Measurements from ENCODE around the gene PDYN. TPM values are rescaled to one million over a fixed set of nuclear protein-coding genes. Genes with fewer than 3 reads are reported as not detected.

PDYN gene
- total and polyA plus RNA-seq, 8 donors = not detected

- Histone ChIP-seq H3K9me3 (no peaks in the 10 kb centered on the region), H3K4me3 (no peak overlapping the region), H3K36me3 (no peaks in the 10 kb centered on the region), H3K27ac (no peak overlapping the region), H3K4me1 (no peaks in the 10 kb centered on the region), H3K27me3 (no peaks in the 10 kb centered on the region)
- ATAC-seq = no peak
- 51 to 75% methylated on average over 2 of the region's 2 CpGs for WGBS, 2 donors
- TF ChIP-seq, protein P1, sequence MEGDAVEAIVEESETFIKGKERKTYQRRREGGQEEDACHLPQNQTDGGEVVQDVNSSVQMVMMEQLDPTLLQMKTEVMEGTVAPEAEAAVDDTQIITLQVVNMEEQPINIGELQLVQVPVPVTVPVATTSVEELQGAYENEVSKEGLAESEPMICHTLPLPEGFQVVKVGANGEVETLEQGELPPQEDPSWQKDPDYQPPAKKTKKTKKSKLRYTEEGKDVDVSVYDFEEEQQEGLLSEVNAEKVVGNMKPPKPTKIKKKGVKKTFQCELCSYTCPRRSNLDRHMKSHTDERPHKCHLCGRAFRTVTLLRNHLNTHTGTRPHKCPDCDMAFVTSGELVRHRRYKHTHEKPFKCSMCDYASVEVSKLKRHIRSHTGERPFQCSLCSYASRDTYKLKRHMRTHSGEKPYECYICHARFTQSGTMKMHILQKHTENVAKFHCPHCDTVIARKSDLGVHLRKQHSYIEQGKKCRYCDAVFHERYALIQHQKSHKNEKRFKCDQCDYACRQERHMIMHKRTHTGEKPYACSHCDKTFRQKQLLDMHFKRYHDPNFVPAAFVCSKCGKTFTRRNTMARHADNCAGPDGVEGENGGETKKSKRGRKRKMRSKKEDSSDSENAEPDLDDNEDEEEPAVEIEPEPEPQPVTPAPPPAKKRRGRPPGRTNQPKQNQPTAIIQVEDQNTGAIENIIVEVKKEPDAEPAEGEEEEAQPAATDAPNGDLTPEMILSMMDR (IDR thresholded peaks at IDR 0.05) = no peak
- no peak for FAIRE-seq
- intact Hi-C loops (cut with DNase I) = no loop called here
- DNase-seq = no peak
These were observed 34.7 kb downstream of the PDYN start for GRCh38 chr20:1959156-1959555.

GRCh38 chr20:1958426-1958825 lies 35.4 kb downstream of the PDYN start:
- no peaks in the 10 kb centered on the region for H3K4me1 ChIP-seq
- TF ChIP-seq, protein P1 (IDR thresholded peaks at IDR 0.05) = no peak
- no peak for FAIRE-seq
- no peak for ATAC-seq
- H3K9me3 ChIP-seq = no peaks in the 10 kb centered on the region
- H3K27ac ChIP-seq = no peak overlapping the region
- H3K36me3 ChIP-seq = no peaks in the 10 kb centered on the region
- H3K4me3 ChIP-seq = no peak overlapping the region
- WGBS, 2 donors = 71 to 85% methylated on average over 2 of the region's 2 CpGs
- DNase-seq = no peak
- H3K27me3 ChIP-seq = no peaks in the 10 kb centered on the region
- intact Hi-C loops (cut with DNase I) = no loop called here

DNA sequence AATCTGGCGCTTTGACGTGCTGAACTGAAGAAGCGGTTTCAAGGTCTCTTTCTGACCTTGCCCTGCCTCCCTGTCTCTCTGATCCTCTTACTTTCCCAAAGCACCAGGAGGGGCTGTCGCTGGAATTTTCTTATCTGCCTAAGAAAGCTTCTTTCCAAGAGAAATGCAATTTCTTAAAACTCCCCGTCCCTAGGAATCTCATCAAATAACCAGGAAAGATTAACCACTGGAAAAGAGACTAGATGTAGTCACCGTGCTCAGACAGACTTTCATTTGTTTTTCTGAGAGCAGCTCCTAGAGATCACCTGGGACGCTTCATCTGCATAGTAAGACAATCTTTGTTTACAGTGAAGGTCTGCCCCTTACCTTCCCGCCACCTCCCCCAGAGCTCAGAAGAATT lies 38.6 kb downstream of the PDYN start:
- intact Hi-C loops (cut with DNase I) = no loop called here
- DNase-seq (no peak), ATAC-seq (no peak), FAIRE-seq (no peak)
- H3K36me3 ChIP-seq = no peaks in the 10 kb centered on the region
- no peak overlapping the region for H3K27ac ChIP-seq
- no peak overlapping the region for H3K4me3 ChIP-seq
- H3K9me3 ChIP-seq = no peaks in the 10 kb centered on the region
- H3K27me3 ChIP-seq = no peaks in the 10 kb centered on the region
- TF ChIP-seq, protein P1 (IDR thresholded peaks at IDR 0.05) = no peak
- no peaks in the 10 kb centered on the region for H3K4me1 ChIP-seq
- WGBS, 2 donors = 51 to 56% methylated on average over 8 of the region's 8 CpGs

DNA sequence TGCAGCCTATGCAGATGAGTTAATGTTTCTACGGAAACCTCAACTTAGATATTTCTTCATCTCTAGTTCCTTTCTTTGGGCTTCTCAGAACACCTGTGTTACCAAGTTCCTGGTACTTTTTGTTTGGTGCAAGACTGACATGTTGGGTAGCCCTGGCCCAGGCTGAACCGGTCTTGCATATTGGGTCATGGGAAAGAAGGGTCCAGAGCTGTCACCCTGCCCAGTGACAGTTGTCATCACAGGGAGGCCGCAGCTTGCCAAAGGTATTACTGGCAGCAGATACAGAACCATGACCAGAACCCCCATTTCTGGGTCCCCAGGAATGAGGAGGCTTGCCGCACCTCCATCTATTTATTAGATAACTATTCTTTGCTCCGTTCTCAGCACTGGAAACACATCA lies 40.2 kb downstream of the PDYN start:
- 89 to 91% methylated on average over 5 of the region's 5 CpGs for WGBS, 2 donors
- Histone ChIP-seq H3K4me1 (no peaks in the 10 kb centered on the region), H3K27me3 (no peaks in the 10 kb centered on the region), H3K4me3 (no peak overlapping the region), H3K36me3 (no peaks in the 10 kb centered on the region), H3K9me3 (no peaks in the 10 kb centered on the region), H3K27ac (no peak overlapping the region)
- no peak for DNase-seq
- no peak for ATAC-seq
- TF ChIP-seq, protein P1 (IDR thresholded peaks at IDR 0.05) = no peak
- intact Hi-C loops (cut with DNase I) = no loop called here
- no peak for FAIRE-seq

DNA sequence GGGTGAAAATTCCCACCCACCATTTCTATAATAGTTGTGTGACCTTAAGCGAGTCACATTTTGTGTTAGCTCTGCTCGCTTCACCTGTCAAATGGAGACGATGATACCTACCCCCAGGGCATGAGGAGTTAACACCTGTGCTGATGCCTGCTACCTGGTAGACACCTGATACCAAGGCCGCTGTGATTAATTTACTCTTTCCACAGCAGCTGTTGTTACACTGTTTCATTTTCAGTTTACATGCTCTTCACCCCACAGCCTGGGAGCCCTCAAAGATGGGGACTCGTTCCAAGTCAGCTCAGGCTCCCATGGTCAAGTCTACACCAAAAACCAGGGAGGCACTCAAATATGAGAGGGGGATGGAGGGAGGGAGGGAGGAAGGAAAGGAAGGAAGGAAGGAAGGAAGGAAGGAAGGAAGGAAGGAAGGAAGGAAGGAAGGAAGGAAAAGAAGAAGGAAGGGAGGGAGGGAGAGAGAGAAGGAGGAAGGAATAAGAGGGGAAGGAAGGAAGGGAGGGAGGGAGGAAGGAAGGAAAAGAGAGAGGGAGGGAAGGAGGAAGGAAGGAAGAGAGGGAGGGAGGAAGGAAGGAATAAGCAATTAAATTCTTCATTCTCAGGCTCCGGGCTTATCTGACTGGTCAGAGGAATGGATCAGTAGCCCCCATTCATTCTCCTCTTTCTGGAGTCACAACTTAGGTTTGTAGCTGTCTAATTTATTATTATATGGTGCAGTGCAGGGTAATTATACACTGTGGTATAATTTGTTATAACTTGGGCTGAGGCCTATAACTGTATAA lies 40.9 kb downstream of the PDYN start:
- TF ChIP-seq, protein P1 (IDR thresholded peaks at IDR 0.05) = no peak

More for the DNA sequence above, 40.9 kb downstream of the PDYN start:
- Histone ChIP-seq H3K4me1 (no peaks in the 10 kb centered on the region), H3K27ac (no peak overlapping the region), H3K9me3 (no peaks in the 10 kb centered on the region), H3K4me3 (no peak overlapping the region), H3K36me3 (no peaks in the 10 kb centered on the region), H3K27me3 (no peaks in the 10 kb centered on the region)
- DNase-seq (no peak), FAIRE-seq (no peak), ATAC-seq (peak in 3 of 4 donors; percentile 25 to 45 (median 30))
- intact Hi-C loops (cut with DNase I) = no loop called here
- 38 to 42% methylated on average over 6 of the region's 6 CpGs for WGBS, 2 donors
